K562 (cell line): ENCODE measurements around the gene CCN2.

Experiments used
- DPF2 ChIP-seq: fragments of 450-650 bp; IDR thresholded peaks from 2 replicates; pipeline ENCODE4 v1.6.1; 2016
- POLR2A ChIP-seq: fragments of 450-650 bp; conservative IDR thresholded peaks from 2 replicates; pipeline ENCODE4 v1.6.1; 2016
- SIN3A ChIP-seq, 2 experiments: fragments of 150-350 bp in 1 of 2; IDR thresholded peaks; 2 replicates each; pipeline ENCODE4 v1.6.1; 2011 to 2016; ENCODE audit warnings: borderline replicate concordance in 2 of 2, low read depth in 2 of 2, low read length in 2 of 2, mild to moderate bottlenecking in 2 of 2, moderate library complexity in 2 of 2; ENCODE audit not compliant: control insufficient read depth in 1 of 2
- XRCC5 ChIP-seq: fragments of 200-400 bp; formaldehyde crosslinking; IDR thresholded peaks from 2 replicates; pipeline ENCODE4 v1.6.1; 2017; ENCODE audit warnings: low read depth, mild to moderate bottlenecking, low read length
- TF ChIP-seq, protein P1 (sequence below), 3 experiments: IDR thresholded peaks in 2 of 3; conservative IDR thresholded peaks in 1 of 3; 2 replicates each; pipeline ENCODE4 v1.5.1; 2011 to 2012; ENCODE audit warnings: low read length in 3 of 3, mild to moderate bottlenecking in 3 of 3, control low read depth in 2 of 3, improper control_type of control experiment in 1 of 3, inconsistent platforms in 1 of 3, low read depth in 1 of 3, mixed read lengths in 1 of 3, moderate library complexity in 1 of 3; ENCODE audit not compliant: insufficient read depth in 2 of 3

DNA sequence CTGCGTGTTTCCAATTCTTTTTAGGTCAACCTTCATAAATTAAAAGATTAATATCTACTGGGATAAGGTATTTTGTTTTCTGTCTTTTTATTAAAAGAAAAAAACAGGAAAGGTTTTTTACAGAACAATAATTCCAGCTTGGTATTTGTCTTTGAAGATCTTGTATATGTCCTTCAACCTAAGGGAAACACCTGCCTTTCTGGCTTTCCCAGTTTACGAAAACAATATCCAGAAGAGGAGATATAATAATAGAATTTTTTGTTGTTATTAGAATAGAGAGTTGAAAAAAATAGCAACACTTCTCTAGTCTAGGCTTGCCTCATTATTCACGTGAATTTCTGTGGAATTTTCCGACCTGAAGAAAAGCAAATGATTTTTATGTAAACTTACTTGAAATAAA is 37.9 kb upstream of the CCN2 start:
- TF ChIP-seq, protein P1, sequence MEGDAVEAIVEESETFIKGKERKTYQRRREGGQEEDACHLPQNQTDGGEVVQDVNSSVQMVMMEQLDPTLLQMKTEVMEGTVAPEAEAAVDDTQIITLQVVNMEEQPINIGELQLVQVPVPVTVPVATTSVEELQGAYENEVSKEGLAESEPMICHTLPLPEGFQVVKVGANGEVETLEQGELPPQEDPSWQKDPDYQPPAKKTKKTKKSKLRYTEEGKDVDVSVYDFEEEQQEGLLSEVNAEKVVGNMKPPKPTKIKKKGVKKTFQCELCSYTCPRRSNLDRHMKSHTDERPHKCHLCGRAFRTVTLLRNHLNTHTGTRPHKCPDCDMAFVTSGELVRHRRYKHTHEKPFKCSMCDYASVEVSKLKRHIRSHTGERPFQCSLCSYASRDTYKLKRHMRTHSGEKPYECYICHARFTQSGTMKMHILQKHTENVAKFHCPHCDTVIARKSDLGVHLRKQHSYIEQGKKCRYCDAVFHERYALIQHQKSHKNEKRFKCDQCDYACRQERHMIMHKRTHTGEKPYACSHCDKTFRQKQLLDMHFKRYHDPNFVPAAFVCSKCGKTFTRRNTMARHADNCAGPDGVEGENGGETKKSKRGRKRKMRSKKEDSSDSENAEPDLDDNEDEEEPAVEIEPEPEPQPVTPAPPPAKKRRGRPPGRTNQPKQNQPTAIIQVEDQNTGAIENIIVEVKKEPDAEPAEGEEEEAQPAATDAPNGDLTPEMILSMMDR (IDR thresholded peaks at IDR 0.05 in 2 of 3, conservative IDR thresholded peaks at IDR 0.05 in 1 of 3; ENCODE audit: insufficient read depth in 2 of 3, low read depth in 1 of 3, low read length in 3 of 3) = no peak
- no peak for TF ChIP-seq XRCC5
- TF ChIP-seq DPF2 = no peak
- no peak for TF ChIP-seq SIN3A (IDR thresholded peaks at IDR 0.05; ENCODE audit: borderline replicate concordance in 2 of 2, control insufficient read depth in 1 of 2, low read depth in 2 of 2, low read length in 2 of 2)
- TF ChIP-seq POLR2A = no peak
